ENCODE data around the gene BACE1.
"Not testable (repeated sequence)": the region's sequence is repeated elsewhere in the genome, so short reads cannot be mapped to it uniquely, and the experiment has no call there.

The BACE1 gene

DNA sequence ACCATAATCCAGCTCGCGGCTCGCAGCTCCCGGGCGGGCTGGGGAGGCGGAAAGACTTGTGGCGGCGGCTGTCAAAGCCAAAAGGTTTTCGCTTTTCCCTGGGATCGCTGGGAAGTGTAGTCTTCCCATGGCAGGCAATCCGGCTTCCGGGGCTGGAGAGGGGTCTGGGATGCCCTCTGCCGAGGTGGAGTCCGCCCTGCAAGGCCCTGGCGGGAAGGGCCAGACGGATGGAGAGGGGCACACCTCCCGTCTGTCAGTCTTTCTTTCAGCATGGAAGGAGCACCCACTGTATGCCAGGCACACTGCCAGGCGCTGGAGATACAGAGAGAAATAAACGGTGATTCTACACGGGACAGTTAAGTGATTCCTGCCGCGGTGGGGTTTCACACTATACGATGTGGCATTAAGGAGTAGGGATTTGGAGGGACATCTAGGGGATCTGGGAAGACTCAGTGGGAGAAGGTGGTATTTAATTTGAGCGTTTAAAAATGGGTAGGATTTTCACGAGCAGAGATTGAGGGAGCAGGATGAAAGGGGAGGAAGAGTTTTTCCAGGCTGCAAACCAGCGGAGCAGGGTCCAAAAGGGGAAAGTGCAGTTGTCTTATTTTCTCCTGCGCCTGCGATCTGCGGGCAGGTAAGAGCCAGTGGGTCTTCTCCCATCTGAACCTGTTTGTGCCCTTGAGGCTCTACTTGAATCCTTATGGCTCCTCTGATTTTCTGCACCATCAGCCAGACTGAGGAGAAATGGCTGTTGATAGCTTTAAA lies at the start of gene BACE1:
TSS of gene BACE1 (minus strand) at position 60 of the 765 bp plus-strand sequence. CDS start 461 bp downstream, outside the sequence.
- DNase-seq (ENCODE audit: low read depth in 1 of 2, low spot score in 1 of 2) = no peak

DNA sequence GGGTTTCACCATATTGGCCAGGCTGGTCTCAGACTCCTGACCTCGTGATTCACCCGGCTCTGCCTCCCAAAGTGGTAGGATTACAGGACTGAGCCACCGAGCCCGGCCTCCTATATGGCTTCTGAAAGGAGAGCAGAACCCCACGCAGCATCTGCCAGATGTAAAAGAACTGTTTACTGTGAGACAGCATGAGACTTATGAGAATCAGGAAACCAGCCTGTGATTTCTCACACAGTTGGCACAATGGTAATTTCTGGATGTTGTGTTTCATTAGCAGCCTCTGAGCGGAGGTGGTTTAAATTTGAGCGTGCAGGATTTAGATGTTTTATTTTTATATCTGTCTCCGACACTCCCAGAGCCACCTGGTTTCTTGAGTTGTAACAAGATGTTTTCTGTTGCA lies 45.4 kb upstream of the BACE1 start:
- no peak for DNase-seq (ENCODE audit: low read depth in 1 of 2, low spot score in 1 of 2)

DNA sequence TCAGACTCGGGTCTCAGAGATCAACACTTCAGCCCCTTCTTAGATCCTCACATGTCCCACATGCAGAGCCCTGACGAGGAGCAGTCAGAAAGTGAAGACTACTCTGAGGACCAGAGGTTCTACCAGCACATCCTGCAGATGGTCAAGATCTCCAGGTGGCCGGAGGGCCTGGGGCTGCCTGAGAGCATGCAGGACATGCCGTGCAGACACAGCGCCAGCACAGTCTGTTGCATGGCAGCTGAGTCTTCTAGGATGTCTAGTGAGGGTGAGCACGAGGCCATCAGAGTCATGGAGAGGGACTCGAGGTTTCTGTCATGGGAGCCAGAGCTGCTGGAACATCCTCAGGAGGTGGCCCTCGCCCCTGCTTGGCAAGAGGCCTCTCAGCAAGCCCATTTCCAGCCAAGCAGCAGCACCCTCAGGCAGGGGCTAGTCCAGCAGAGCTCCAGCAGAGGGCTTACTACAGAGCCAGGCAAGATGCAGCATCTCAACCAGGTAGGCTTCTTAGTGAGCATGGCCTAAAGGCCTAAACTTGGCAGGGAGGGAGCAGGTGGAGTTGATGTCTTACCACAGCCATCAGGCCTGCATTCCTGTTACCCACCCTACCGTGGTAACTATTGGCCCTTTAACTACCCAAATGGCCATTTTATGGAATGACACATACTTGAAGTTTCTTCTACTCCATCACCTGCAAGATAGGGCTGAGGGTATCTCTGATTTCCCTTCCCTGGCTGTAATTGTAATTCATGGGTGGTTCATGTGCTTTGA lies 40.3 kb upstream of the BACE1 start:
- DNase-seq (ENCODE audit: low read depth in 1 of 2, low spot score in 1 of 2) = no peak

DNA sequence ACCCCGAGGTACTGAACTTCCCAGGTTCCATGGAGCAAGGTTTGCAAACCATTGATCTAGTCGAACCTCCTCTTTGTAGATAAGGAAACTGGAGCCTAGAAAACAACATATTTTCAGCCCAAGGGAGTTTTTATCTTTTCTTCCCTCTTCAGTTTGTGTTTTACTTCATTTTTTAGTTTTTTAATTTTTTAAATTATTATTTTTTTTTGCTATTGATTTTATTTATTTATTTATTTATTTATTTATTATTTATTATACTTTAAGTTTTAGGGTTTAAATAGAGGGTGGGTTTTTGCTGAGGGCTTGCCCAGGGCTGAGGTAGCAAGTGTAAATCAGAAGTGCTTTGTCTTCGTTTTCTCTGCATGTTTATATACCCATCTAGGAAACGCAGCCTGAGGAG lies 38.5 kb upstream of the BACE1 start:
- no peak for DNase-seq (ENCODE audit: low read depth in 1 of 2, low spot score in 1 of 2)

DNA sequence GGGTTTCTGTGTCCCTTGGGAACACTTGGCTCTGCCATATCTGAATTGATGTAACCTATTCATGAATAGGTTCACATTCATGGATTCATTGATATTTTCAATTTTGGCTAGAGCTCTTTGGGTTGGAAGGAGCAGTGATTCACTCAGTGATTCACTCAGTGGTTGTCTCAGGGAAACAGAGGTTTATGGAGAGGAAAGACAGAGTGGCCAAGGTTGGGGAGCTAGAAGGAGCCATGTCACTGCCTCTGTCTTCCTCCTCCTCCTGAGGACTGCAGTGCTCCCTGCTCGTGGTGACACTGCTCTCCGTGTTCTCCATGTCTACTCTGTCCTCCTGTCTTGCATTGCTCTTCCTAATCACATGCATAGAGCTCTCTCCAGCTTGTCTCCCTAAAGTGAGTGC lies 29.0 kb upstream of the BACE1 start:
- no peak for DNase-seq (ENCODE audit: low read depth in 1 of 2, low spot score in 1 of 2)

DNA sequence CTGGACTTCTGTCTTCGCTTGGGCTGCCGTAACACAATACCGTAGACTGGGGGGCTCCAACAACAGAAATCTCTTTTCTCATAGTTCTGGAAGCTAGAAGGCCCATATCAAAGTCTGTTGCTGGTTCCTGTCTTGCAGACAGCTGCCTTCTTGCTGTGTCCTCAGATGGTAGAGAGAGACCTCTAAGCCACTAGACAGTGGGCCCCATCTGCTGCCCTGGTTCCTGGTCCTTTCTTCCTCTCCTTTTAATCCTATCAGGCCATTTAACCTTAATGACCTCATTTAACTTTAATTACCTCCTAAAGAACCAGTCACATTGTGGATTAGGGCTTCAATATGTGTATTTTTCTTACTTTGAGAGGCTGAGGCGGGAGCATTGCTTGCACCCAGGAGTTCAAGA lies 21.0 kb upstream of the BACE1 start:
- DNase-seq (ENCODE audit: low read depth in 1 of 2, low spot score in 1 of 2) = no peak

DNA sequence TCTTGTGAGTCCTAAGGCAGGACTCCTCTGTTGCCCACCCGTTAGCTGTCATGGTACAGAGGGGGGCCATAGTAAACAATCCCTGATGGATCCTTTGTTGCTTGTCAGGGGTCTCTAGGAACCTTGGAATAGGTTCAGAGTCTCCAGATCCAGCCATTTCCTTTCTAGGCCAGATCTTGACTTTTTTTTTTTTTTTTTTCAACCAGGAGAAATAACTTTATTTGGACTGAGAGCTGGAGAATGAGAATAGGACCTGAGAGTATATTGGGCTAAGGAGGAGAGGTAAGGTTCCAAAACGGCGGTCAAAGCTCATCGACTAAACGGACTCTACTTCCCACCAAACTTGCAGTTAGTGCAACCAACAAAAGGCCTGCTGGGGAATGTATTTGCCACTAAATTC lies 19.3 kb upstream of the BACE1 start:
- DNase-seq (ENCODE audit: low read depth in 1 of 2, low spot score in 1 of 2) = no peak

DNA sequence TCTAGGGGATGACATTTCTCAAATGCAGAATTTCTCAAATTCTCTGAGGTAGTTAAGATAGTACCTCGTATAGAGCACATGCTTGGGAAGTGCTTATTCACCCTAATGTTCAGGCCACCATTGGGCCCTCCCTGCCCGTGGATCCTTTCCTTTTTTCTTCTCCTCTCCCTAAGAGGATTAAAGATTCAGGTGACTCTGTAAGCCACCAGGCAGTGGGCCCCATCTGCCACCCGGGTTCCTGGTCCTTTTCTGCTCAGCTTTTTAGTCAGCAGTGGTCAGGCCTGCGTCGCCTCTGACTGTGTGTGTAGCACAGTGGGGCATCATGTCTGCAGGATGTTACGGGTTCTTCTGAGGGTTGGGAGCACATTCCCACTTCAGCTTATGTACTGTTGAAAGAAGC lies 18.8 kb upstream of the BACE1 start:
- DNase-seq (ENCODE audit: low read depth in 1 of 2, low spot score in 1 of 2) = no peak

DNA sequence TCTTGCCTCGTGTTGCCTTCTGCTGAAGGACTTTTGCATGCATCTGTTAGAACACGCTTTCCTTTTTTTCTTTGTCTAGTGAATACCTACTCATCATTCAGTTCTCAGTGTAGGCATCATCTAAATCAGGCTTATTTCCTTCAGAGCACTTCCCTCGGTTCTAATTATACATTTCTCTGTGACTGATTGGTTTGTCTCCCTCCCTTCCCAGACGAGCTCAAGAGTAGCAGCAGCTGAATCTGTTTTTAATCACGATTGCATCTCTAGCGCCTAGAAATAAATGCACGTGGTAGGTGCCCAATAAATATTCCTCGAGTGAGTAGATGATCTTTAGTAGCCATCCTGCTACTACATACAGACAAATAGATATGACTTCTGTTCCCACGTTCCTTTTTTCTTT lies 17.9 kb upstream of the BACE1 start:
- DNase-seq (ENCODE audit: low read depth in 1 of 2, low spot score in 1 of 2) = no peak

DNA sequence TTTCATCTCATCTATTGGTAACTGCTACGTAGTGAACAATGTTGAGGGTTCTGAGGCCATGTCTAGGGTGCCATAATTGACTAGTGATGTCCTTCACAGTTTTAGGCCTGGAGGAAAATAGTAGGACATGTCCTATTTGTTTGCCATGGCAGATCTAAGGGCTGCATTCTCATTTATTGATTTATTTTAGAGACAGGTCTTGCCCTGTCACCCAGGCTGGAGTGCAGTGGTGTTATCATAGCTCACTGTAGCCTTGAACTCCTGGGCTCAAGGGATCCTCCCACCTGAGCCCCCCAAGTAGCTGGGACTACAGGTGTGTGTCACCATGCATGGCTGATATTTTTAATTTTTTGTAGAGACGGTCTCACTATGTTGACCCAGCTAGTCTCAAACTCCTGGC lies 16.8 kb upstream of the BACE1 start:
- no peak for DNase-seq (ENCODE audit: low read depth in 1 of 2, low spot score in 1 of 2)

DNA sequence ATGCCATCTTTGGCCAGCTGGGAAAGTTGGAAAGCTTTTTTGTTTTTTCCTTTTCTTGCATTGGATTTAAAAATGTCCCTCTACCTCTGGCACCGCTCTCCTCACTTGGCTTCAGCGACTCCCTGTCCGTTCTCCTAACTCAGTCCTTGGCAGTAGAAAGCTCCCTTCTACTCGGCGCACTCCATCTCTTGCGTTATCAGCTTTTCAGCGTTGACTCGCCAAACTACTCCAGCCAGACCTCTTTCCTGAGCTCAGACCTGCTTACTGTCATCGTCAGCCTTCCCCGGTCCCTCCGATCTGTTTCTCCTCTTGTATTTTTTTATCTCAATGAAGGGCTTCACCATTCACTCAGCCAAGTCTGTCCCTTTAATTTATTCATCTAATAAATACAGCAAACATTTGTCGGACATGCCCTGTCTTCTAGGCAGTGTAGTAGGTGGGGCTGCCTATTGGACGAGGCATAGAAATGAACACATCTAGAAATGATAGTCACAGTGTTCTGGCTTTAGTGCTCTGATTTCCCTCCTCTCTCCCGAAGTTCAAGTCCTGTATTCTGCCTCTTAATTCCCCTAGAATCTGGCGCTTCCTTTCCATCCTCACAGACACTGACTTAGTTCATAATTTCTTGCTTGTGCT lies 12.4 kb upstream of the BACE1 start:
- DNase-seq (ENCODE audit: low read depth in 1 of 2, low spot score in 1 of 2) = no peak

DNA sequence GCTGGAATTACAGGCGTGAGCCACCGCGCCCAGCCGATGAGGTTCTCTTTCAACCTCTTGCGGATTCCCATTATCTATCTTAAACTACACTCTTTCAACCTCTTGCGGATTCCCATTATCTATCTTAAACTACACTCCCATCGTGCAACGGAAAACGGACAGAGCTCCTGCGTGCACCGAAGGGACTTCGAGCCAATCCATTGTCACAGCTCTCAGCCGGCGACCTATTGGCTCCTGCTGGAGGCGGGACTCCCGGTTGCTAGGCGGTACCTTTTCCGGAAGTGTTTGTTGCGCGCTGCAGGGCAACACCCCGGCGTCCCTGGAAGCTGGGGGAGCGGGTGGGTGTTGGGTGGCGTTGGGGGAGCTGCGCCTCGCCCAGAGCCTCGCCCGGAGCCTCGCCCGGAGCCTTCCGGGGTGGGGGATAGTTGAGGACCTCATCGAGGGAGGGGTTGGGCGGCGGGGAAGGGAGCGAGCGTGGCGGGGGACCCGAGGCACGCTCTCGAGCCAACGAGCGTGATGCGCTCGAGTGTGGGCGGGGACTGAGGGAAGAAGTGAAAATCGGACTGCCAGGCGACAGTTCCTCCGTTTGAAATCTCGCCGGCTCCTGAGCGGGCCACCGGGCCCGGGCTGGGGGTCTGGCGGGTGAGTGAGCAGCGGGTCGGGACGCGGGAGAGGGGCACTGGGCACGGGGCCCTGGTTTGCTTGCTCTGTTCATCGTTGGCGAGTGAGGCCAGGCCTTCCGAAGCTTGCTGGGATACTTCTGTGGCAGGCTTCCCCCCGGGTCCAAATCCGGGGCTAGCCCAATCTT lies 11.7 kb upstream of the BACE1 start, which contains the start of gene CEP164:
TSS of gene CEP164 (plus strand) at position 288 of the 808 bp plus-strand sequence. CDS start 10,733 bp downstream, outside the sequence.
- peak; percentile 85 to 94 for DNase-seq (ENCODE audit: low read depth in 1 of 2, low spot score in 1 of 2)

DNA sequence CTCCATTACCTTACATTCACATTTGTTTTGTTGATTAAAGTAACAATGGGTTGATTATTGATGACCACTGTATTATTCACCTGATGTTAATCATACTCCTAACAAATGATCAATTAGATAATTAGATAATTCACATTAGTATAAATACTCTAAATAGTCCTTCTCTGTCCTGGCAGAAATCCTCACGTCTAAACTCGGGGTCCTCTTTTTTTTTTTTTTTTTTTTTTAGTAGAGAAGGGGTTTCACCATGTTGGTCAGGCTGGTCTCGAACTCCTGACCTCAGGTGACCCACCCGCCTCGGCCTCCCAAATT lies 11.2 kb upstream of the BACE1 start:
- DNase-seq (ENCODE audit: low read depth in 1 of 2, low spot score in 1 of 2) = not testable (repeated sequence)

DNA sequence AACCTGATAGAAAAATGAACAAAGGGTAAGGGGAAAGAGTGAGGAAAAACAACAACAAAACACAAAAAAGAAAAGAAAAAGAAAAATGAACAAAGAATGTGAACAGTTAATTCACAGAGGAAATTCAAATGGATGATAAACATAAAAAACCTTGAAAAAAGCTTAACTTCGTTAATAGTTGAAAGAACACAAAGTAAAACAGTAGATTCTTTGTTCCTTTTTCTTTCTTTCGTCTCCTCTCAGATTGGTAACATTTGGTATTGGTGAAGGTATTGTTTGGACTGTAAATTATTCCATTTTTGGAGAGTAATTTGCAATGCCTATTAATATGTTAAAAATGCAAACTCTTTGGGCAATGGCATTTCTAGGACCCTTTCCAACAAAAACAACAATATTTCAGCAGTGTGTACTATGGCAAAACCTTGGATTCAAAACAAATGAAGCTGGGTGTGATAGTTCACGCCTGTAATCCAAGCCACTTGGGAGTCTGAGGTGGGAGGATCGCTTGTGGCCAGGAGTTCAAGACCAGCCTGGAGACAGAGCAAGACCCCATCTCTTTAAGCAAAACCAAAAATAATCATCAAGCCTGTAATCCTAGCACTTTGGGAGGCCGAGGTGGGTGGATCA lies 3.3 kb upstream of the BACE1 start:
- no peak for DNase-seq (ENCODE audit: low read depth in 1 of 2, low spot score in 1 of 2)

DNA sequence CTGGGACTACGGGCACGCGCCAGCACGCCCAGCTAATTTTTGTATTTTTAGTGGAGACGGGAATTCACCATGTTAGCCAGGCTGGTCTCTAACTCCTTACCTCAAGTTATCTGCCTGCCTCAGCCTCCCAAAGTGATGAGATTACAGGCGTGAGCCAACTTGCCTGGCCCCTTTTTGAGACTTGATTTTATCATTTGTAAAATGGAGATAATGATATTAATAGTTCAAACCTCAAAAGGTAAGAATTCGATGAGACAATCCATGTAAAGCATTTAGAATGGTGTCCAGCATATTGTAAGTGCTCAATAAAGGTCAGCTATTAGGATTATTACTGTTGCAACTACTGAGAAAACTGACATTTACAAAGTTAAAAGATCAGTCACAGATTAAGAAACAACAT lies 2.7 kb upstream of the BACE1 start:
- no peak for DNase-seq (ENCODE audit: low read depth in 1 of 2, low spot score in 1 of 2)

DNA sequence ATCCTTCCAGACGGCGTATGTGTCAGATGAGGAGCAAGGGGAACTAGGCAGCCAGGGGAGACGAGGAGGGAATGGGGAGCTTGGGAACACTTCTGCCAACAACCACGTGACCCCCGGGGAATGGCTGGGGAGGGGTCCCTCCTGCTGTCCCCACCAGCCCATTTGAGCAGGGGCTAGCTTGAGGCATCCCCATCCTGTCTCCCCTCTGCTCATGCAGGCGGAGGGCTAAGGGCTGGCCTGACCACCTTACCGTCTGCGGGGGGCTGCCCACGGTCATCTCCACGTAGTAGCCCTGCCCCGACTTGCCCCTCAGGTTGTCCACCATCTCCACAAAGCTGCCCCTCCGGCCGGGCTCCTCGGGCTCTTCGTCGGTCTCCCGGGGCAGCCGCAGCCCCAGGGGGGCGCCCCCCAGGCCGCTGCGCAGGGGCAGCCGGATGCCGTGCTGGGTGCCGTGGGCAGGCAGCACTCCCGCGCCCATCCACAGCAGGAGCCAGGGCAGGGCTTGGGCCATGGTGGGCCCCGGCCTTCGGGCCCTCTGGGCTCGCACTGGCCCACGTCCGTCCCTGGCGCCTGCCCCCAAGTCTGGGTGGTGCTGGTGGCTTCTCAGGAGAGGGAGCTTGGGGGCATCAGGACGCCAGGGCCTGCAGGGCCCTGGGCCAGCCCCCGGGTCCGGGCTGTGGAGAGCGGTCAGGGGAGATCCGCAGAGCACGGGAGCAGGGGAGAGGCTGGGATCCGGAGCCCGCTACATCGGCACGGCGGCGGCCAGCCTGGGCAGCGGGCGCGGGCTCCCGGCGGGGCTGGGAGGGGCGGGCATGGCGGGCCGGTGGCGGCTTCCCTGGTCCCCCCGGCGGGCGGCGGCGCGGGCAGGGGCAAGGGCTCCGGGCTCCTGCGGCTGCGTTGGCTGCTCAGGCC lies 515 bp downstream of the BACE1 start:
- DNase-seq (ENCODE audit: low read depth in 1 of 2, low spot score in 1 of 2) = no peak

DNA sequence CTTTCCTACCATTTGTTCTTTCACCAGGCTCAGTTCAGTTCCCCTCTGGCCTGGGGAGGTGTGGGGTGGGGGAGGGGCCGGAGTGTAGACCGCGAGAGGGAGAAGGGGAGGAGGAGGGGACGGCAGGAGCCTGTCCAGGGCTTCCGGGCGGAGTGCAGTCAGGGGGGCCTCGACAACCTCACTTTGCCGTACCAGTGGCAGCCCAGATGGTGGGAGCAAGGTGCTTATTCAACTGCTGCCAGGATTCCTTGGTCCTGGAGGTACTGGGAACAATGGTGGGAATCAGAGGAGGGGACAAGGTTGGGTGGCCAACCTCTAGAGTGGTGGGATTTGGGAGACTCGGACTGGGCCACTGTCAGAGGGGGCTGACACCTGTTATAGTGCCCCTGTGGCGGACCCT lies 1.2 kb downstream of the BACE1 start:
- no peak for DNase-seq (ENCODE audit: low read depth in 1 of 2, low spot score in 1 of 2)

DNA sequence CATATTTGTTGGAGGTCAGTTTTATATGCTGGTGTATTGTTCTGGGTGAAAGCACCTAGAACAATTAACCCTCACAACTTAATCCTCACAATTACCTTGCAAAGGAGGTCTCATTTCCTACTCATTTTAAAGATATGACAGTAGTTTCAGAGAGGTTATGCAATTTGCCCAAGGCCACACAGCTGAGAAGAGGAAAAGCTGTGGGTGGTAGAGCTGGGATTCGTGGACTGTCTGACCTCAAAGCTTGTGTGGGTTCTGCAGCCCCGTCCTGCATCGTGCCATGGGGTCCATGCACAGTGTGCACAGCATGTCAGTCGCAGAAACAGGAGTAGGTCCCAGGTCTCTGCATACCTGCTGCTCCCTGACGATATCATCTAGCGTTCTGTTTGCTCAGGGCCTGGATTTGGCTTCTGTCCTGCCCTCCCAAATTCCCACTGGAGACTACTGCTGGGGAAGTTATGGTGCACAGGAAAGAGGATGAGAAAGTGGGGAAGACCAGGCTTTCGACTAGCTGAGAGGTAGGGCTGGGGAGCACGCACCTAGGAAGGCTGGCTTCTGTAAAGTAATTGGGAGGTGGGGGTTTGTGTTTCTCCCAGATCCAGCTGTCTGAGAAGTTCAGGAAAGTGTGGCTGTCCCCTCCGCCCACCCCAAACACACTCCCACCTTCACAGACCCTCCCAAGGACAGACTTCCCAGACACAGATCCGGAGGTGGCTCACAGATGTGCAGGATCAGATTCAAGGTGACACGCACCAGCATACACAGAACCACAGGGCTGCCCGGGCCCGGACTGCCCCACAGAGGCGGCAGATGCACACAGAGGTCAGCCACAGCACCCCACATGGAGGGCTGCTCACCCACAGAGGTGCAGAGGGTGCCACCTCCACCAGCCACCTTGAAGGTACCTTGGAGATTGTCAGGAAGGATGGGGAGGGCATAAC lies 2.0 kb downstream of the BACE1 start:
- no peak for DNase-seq (ENCODE audit: low read depth in 1 of 2, low spot score in 1 of 2)

DNA sequence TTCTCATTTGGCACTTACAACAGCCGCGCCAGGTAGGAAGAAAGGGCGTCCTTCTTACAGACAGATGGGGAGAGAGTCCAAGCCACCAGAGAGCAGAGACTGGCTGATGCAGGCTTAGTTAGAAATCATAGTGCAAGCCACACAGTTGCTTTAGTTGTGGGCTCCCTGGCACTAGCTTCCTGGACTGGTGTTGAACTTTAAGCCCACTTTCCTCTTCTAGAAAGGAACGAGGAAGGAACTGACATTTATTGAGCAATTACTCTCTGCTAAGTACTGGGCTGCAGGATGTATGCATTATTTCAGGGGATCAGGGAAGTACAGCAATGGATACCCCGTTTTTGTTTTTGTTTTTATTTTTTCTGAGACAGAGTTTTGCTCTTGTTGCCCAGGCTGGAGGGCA lies 3.0 kb downstream of the BACE1 start:
- DNase-seq (ENCODE audit: low read depth in 1 of 2, low spot score in 1 of 2) = no peak
